ENCODE results near the gene RETREG1.
"Not testable (repeated sequence)": the region's sequence is repeated elsewhere in the genome, so short reads cannot be mapped to it uniquely, and the experiment has no call there.

The RETREG1 gene

DNA sequence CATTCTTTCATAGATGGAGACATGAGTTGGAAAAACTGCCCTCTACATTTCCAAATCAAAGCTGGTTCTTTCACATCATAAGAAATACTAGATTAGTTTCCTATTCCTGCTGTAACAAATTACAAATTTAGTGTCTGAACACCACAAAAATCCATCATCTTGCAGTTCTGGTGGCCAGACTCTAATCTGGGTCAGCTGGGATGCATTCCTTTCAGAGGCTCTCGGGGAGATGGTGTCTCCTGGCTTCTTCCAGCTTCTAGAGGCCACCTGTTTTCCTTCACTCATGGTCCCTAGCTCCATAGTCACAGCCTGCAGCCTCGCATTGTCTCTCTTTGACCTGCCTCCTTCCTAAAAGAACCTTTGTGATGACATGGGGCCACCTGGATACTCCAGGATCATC lies 65.2 kb downstream of the RETREG1 start:
- DNase-seq (ENCODE audit: low read depth): no peak

DNA sequence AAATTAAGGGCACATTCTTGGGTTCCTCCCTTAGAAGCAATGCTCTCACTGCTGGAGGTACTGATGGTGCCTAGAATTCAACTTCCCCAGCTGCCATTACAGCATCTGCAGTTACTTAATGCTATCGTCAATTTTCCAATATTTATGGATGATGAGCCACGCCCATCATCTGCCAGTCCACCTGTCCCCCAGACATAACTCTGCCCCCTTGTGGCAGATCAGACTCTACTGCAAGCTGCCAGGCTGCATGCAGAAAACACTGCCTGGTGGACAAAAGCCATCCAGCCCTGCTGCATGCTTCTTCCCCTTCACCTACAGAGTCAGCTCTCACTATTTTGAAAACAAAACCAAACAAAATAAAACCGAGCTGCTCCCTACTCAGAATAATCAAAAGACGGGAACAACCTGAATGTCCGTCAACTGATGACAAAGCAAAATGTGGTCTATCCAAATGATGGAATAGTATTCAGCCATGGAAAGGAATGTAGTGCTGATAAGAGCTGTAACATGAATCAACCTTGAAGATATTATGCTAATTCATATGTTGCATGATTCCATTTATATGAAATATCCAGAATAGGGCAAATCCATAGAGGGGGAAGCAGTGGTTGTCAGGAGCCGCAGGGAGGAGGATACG lies 66.4 kb downstream of the RETREG1 start:
- DNase-seq (ENCODE audit: low read depth): no peak

DNA sequence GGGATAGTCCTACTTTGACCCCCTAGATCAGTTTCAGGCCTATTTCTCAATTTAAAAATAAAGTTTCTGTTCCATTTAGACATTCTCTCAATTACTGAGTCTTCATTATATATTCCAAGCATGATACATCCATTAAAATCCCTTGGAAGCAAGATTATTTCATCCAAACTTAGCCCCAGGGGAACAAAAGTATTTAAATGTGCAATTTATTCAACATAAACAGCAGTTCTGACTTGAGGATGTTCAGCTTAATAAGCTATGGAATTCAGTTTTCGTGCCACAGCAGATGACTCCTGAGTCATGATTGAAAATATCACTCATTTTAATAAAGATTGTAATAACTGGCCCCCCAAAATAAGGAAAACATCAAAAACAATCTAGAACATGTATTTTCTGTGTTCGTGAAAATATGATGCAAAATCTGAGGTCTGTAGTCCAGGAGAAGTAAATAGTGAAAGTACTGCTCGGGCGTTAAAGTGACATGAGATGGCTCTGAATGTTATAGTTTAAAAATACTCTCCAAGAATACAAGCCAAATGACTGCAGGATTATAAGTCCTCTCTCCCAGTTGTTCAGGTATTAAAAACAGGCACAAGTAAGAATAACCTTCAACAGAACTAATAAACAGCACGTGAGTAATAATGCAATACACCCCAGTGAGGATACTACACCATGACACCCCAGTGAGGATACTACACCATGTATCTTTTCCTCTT lies 67.1 kb downstream of the RETREG1 start:
- no peak for DNase-seq (ENCODE audit: low read depth)

DNA sequence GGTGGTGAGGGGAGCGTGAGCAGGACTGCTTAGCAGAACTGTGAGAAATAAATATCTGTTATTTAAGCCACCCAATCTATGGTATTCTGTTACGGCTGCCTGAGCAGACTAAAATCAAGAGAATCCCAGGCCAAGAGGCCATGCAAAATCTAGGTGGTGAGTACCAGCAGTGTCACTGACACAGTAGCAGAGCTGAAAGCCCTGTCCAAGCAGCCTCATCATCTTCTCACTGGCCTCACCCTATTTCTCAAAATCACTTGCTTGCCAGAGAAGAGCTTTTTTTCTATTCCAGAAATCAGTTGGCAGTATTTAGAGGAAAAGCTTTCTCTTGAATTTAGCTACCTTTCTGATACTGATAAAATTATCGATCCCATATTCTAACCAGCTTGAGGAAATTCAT lies 68.0 kb downstream of the RETREG1 start:
- no peak for DNase-seq (ENCODE audit: low read depth)

DNA sequence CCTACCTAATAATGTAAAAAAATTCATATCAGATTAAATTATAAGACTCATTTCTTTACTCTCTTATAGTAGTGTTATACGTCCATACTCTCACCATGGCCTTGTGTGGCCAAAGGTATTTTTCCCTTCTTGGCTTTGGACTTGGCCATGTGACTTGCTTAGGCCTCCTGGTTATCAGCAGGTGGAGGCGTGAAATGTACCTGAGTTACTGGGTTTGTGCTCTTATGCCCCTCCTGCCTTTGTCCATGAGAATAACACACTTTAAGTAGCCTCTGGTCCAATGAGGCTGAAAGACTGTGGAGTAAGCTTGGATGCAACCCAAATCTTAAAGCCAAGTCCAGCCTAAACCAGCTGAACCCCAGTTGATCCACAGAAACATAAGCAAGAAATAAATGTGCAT lies 68.7 kb downstream of the RETREG1 start:
- no peak for DNase-seq (ENCODE audit: low read depth)

DNA sequence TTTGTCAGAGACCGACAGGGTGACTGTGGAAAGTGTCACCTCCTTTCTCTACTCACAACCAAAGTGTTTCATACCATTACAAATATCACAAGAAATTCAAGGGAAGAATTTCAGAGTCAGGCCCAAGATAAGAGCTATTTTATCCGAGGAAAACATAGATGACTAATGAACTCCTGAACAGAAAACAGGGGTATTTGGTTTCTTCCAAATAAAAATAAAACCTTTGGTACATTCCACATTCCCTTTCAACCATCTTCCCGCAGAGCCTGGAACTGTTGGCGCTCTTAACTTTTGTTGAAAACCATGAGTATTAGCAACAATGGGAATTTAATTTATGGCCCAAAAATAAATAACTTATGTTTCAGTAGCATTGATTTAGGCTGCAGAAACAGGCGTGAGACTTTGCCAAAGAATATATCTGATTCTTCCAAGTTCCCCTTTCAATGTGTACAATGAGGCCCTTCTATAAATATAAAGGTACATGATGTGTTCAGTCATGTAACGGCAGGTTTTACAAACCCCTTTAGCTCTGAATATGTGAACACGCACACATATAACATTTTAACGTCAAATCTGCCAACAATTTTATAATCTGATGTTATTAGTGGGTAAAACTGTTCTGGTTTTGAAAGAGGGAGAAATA lies 69.5 kb downstream of the RETREG1 start:
- no peak for DNase-seq (ENCODE audit: low read depth)

DNA sequence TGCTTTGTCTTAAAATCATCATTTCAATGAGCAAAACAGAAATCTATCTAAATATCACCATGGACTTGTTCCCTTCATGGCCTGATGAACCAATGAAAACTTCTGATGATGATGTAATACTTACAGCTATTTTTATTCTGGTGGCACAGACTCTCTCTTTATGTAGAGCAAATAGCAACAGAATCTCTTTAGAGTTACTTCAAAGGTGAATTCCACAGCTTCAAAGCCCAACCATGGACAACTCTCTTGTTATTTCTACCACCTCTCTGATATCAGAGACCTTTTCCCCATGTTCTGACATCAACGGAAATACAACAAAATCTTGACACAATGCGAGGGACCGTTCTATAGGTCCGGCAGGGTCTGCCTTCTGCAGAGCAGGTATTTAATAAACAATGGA lies 70.1 kb downstream of the RETREG1 start:
- DNase-seq (ENCODE audit: low read depth): no peak

DNA sequence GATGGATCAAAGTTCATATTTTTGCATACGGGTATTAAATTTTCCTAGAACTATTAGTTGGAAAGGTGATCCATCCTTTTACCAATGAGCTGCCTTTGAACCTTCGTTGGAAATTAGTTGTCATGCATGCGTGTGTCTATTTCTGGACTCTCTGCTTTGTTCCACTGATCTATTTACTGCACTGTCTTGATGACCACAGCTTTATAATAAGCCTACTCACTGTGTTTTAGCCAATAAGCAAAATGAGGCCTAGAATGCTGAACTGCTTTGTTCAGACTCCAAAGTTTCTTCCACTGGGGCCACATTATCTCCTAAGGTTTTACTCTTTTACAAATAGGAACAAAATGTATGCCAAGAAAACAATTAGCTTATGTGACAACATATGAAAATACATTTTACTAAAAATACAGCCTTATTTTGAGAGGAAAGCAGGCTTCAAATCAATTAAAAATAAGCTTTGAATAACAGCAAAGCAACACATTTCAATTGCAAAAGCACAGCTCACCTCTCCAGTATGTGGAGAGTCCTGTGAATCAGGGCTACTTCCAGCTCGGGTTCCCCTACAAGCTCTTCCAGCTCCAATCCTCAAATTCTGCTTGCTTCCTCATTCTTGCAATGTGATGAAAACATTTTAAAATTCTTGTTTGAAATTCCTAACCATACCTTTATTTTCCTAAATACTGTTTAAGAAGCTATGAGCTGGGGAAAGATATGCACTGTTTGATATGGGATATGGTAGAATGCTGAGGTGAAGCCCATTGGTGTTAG lies 72.0 kb downstream of the RETREG1 start:
- no peak for DNase-seq (ENCODE audit: low read depth)

DNA sequence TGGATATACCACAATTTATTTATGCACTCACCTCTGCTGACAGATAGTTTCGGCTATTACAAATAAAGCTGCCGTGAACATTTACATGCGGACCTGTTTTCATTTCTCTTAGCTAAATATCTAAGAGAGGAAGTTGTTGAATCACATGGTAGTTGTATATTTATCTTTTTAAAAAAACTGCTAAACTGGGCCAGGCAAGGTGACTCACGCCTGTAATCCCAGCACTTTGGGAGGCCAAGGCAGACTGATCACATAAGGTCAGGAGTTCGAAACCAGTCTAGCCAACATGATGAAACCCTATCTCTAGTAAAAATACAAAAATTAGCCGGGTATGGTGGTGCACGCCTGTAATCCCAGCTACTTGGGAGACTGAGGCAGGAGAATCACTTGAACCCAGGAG lies 73.6 kb downstream of the RETREG1 start:
- DNase-seq (ENCODE audit: low read depth): not testable (repeated sequence)

DNA sequence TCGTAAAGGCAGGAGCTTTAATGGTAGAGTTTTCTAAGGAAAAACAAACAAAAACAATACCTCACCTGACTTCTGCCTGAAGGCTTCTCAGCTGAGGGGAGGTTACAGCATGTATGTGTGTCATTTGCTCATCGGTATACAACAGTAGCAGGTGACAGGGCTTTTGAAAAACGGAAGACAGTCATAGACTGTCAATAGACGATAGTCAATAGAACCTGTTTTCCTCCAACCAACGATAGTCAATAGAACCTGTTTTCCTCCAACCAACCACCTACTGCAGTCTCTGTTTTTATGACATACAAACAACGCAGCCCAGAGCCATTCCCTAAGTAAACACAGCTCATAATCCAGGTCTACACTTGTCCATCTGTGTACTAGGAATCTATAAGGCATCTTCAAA lies 74.6 kb downstream of the RETREG1 start:
- no peak for DNase-seq (ENCODE audit: low read depth)

DNA sequence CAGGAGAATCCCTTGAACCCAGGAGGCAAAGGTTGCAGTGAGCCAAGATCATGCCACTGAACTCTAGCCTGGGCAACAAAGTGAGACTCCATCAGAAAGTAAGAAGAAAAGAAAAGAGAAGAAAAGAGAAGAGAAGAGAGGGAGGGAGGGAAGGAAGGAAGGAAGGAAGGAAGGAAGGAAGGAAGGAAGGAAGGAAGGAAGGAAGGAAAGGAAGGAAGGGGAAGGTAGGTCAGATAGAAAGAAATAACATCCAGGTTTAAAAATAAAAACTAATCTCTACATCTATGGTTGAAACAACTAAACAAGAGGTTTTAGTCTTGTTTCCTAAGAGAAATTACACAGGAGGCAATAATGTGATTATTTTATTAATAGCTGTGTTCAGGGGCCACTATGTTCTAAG lies 75.2 kb downstream of the RETREG1 start:
- DNase-seq (ENCODE audit: low read depth): not testable (repeated sequence)

DNA sequence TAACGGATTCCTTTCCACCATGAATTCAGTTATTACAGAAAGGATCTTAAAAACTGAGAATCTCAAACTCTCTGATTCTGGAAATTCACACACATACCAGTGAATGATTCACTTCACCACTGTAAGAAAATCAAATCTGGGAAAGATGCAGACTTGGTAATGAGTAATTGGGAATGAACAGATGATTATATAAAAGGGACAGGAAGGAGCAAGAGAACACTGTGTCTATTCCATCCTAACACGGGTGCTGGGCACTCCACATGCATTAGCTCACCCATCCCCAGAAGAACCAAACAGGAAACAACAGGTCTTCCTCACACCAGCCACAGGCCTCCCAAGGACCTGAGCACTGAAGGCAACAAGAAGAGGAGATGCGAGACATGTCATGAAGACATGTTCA lies 76.4 kb downstream of the RETREG1 start:
- DNase-seq (ENCODE audit: low read depth): no peak

DNA sequence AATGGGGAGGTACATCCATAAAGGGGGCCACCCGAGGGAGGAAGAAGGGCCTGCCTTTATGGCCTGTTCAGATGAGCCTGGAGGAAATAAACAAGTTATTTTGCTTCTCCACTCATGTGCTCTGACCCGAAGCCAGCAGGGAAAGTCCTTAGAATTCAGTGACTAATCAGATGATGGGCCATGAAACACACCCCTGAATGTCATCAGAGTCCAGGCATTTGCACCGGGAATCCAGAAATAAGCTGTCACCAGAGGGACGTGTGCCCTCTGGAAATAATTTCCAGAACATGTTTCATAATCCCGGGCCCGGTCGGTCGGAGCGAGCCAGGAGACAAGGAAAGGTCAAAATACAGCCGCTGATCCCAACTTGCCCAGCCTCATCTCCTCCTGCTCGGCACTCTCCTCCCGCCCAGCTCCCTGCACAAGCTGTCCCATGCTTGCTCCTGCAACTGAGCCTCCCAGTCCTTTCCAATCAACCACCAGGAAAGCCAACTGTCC lies 77.6 kb downstream of the RETREG1 start:
- DNase-seq (ENCODE audit: low read depth): no peak

DNA sequence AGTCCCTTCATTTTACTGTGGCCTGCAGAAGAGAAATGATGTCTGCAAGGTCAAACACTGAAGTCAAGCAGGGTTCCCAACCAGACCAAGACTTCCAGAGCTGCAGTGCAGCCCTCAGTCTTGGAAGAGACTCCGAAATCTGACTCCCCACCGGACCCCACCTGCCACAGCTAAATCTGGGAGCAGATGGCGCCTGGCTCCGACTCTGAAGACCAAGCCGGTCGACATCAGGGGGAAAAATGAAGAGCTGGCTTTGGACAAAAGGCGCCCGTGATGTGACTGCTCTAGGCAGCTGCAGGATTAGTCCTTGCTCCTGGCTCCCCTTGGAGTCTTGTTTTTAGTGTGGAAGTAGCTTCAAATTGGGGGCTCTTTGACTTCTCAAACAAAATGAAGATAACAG lies 78.8 kb downstream of the RETREG1 start:
- no peak for DNase-seq (ENCODE audit: low read depth)

DNA sequence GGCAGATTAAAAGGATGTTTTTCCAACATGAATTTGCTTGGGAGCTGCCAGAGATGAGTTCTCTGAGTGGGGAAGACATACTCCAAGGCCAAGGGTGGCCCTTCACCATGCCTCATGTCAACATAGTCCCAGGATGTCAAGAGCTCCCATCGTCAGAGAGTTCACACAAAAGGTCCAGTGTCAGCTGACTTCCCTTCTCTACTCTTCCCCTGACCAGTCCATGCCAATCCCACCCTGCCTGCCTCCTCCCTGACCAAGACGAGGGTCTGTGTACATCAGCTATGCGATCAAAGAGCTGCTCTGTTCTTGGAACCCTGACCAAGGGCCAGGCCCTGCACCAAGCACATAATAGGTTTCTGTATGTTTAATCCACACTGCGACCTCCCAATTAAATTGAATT lies 80.0 kb downstream of the RETREG1 start:
- DNase-seq (ENCODE audit: low read depth): no peak

DNA sequence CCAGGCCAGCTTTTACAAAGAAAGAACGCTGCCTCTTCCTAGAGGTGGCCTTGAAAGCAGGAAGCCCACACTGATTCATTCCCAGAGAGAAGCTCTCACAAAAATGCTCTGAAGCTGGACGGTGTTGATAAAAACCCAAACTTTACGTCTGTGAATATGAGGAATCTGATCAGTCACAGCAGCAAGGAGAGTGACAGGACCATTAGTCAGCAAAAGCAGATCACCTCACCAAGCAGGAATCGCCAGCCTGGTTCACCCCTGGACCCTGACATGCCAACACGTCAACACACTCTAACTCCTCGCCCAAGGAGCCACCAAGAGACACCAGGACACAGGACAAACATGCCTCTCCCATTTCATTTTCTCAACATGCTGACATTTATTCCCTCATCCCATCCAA lies 80.6 kb downstream of the RETREG1 start:
- DNase-seq (ENCODE audit: low read depth): no peak

DNA sequence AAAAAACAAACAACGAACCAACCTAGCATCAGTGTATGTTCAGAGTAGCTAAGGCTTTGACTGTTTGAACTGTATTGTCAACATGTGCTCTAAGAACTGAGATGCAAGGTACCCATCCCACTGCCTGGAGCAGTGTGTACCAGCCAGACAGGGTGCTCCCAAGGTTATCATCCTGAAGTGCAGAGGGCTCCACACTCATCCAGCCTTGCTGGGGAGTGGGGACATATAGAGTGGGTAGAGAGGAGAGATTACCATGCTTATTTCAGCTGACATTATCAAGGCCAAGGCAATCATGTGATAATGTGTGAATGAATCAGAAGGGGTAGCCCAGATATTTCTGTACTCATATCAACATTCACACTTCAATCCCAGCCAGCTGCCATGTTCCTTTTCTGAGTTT lies 82.5 kb downstream of the RETREG1 start:
- DNase-seq (ENCODE audit: low read depth): no peak

DNA sequence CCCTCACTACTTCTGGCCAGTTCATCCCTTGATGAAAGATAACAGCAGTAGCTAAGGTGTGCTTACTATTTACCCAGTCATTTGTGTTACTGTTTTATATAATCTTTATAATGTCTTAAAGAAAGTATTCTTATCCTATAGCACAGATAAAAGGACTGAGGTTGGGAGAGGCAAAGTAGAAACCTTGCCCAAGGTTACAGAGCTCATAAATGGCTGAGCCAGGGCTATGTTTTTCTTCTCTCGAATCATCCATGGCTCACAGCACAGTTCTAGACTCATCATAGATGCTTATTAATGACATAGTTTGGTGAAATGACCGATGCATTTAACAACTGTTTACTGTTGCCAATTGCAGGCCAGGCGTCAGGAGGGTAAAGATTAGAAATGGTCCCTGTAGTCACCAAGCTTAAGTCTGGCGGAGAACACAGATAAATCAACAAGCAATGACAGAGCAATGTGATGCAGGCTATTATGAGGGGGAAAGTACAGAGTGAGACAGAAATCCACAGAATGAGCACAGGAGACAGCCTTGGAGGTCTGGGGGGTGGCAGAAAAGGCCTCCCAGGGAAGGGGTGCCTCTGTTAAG lies 85.6 kb downstream of the RETREG1 start:
- no peak for DNase-seq (ENCODE audit: low read depth)

DNA sequence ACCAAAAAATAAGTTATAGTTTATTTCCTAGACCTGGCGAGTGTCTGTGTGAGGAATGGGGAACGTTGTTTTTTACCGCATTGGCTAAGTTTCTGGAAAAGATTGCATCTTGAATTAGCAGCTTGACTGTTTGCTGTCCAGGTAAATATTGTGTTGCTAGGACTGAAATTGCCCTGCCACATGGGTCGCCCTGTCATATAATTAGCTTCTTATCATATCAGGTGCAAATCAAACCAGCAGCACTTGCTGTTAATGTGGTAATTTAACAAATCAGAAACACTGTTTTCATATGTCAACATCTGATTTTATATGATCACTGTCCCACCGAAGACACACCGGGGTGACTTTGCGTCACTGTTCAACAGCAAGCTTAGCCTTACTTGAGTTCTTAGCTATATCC lies 87.5 kb downstream of the RETREG1 start:
- DNase-seq (ENCODE audit: low read depth): no peak

DNA sequence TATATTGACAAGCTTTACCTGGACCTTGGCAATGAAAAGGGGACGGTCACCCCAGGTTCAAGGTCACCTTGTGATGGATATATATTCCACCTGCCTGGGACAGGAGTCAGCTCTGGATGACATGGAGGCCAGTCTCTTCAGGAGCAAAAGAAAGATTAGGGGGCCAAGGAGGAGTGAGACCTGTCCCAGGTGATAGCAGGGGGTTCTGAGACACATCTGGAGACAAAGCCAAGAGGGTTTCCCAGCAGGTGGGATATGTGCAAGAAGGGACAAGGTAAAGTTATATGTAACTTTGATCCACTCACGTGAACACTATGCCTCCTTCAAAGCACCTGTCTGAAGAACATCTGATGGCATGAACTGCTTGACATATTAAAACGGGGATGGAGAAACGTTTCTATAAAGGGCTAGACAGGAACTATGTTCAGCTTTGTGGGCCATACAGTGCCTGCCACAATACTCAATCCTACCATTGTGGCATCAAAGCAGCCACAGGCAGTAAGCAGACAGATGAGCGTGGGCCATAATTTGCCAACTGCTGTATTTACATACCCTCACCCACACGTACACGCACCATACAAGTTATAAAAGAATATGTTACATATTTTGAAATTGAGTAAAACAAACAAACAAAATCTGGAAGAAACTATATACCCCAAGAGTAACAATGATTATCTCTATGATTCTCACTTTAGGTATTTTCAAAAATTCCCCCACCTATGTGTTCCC lies 88.3 kb downstream of the RETREG1 start:
- DNase-seq (ENCODE audit: low read depth): no peak

DNA sequence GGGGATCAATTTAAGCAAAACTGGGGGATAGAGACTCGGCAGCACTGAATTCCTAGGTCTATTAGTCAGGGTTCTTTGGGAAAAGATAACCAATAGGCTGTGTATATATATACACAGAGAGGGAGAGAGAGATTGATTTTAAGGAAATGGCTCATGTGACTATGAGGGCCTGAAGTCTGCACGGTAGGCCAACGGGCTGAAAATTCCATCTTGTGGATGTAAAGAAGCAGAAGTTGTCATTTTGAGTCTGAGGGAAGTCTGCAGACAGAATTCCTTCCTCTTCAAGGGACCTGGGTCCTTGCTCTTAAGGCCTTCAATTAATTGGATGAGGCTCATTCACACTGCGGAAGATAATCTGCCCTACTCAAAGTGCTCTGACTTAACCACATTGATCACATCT lies 91.1 kb downstream of the RETREG1 start:
- no peak for DNase-seq (ENCODE audit: low read depth)

DNA sequence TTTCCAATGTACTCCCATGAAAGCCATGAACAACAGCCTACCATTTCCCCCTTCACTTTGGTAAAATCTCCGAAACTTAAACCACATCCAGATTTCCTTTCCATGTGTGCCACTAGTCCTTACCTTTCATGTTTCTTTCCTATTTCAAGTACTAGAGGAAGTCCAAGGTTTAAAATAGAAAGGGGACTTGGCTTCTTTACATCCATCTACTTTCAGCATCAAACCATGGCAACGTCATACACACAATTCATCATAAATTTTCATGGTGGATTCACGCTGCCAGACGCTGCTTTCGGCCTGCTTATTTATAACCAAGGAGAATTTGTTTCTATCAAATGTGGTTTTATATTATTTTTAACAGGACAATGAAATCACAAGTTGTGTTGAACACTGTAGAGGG lies 92.5 kb downstream of the RETREG1 start:
- no peak for DNase-seq (ENCODE audit: low read depth)
